ENCODE measurements around the gene FOLR2.

The FOLR2 gene

DNA sequence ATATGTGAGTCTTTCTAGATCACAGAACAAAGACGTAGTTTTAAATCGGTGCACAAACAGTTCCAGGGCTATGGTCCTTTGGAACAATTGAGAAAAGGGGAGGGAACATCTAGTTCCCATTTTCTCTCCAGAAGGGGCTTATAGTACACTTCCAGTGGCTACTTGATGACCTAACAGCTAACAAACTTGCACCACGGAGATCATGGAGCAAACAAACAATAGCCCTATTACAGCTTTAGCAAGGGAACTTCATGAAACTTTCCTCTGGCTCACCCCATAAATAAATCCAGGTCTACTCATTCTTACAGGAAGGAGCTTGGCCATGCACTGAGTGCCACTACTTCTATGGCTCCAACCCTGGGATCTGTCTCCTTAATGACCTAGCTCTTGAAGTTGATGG, 8.3 kb upstream of the FOLR2 start:
- no peak for DNase-seq

GRCh38 chr11:72209101-72209500, 7.5 kb upstream of the FOLR2 start:
- DNase-seq: no peak

- no peak for DNase-seq
These were observed 1.2 kb downstream of the FOLR2 start for GRCh38 chr11:72217841-72218240.

DNA sequence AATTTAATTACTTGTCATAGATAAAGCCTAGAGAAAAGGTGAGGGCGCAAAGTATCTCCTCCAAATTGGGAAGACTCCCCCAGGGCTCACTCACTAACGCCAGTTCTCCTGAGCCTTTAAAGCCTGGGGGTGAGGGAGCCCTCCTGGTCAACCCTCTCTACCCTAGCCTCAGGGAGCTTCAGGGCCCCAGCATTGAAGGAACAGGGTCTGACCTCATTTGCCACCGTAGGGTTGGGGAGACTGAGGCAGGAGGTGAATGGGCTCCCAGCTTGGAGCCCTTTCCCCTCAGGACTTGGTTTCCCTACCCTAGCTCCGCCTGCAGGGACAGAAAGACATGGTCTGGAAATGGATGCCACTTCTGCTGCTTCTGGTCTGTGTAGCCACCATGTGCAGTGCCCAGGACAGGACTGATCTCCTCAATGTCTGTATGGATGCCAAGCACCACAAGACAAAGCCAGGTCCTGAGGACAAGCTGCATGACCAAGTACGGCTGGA, 1.7 kb downstream of the FOLR2 start:
- no peak for DNase-seq

GRCh38 chr11:72220696-72221363, 4.2 kb downstream of the FOLR2 start:
- DNase-seq: no peak

DNA sequence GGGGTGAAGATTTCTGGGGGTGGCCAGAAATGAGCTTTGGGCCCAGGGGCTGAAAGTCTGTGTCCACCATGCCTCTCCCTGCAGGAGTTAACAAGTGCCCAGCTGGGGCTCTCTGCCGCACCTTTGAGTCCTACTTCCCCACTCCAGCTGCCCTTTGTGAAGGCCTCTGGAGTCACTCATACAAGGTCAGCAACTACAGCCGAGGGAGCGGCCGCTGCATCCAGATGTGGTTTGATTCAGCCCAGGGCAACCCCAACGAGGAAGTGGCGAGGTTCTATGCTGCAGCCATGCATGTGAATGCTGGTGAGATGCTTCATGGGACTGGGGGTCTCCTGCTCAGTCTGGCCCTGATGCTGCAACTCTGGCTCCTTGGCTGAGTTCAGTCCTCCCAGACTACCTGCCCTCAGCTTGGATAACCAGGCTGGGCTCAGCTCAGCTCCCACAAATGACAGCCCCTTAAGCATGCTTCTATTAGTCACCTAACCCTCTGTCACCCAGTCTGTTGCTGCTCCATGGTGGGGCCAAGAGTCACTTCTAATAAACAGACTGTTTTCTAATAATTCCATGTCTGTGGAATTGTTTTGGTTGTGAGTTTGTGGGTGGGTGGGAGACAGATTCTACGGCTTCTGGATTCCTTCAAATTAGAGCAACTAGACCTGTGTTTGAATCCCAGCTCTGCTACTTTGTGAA, 4.9 kb downstream of the FOLR2 start:
- peak; percentile 42 for DNase-seq

DNA sequence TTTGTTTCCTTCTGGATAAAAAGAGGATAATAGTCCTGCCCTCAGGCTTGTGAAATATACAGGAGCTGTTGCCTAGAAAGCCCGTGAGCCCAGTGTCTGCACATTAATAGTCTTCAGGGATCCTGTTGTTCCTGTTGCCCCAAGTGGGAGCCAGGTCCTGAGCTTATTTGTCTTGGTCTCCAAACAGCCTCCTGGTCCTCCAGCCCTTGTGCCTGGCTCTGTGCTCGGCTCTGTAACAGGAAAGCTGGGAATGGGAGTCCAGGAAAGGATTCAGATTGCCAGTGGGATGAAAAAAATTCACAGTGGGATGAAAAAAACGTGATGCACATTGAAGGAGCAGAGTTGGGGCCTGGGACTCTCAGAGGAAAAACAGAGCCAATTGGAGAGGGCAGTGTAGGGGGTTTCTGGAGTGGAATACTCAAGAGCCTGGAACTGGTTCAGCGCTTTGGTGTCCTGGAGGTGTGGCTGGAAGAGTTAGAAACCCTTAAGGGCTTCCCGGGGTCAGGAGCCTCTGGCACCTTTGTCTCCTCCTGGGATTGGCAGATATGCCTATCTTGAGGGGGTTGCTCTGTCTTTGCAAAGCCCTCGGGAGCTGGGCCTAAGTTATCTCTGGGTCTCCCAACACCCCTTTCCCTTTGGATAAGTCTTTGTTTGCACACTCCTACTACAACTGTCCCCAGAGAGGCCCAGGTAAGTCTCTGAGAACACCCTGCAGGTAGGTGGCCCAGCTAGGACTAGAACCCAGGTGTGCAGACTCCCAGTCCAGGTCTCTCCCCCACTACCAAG, 5.7 kb downstream of the FOLR2 start:
- peak; percentile 66 for DNase-seq

DNA sequence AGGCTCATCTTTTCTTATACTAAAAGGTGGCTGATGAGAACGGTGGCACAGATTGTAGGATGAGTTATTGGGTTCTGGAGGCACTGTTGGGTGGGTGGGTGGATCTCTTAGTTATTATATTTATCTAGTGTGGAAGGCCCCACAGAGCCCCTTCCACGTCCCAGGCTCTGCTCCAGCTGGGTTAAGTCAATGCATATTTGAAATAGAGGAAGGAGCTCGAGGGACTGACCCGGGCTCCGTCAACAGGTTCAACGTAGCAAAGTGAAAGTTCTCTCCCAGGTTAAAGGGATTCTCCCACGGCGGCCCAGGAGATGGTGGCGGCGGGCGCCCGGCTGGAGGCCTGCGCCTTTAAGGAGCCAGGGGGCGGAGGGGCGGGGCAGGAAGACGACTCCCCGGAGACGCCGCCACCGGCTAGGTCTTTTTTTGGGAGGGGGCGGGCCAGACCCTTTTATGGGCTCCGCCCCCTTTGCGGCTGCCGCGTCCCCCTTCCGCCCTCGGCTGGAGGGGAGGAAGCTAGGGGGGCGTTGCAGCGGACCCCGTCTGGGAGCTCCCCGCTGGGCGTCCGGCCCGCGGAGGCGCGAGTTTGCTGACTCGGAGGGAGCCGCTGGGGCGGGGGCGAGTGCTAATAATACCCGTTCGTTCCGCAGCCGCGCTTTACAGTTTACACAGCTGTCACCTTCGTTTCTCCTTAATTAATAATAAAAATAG, 6.5 kb downstream of the FOLR2 start:
- peak; percentile 97 for DNase-seq

- peak; percentile 96 for DNase-seq
These were observed 7.3 kb downstream of the FOLR2 start for GRCh38 chr11:72223615-72224563.

GRCh38 chr11:72224564-72225410, 8.2 kb downstream of the FOLR2 start, which contains the start of gene INPPL1:
TSS of gene INPPL1 (plus strand) at chr11:72224767. CDS start at chr11:72224985, 218 bp downstream.
- DNase-seq: peak; percentile 82

DNA sequence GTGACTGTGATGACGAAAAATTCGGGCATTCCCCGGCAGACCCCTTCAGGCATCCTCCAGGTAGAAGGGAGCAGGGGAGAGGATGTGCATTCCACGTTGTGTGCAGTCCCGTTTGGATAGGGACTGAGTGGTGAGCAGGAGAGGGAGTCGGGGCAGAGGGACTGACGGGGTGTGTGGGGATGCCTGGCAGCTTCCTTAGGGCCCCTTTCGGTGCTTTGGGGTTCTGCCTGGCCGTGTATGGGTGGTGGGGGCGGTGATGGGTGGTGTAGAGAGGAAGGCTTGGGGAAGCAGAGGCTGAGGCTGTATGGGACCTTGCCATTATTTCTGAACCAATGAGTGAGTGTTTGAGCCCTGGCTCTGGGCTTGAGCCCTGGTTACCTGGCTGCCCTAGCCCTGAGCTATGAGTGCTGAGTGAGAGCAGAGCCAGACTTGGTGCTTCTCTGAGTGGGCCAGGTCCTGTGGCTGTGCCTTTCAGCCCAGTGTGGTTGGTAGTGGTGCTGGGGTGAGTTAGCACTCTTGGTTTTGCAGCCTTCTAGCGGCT, 8.9 kb downstream of the FOLR2 start:
- DNase-seq: peak; percentile 74

DNA sequence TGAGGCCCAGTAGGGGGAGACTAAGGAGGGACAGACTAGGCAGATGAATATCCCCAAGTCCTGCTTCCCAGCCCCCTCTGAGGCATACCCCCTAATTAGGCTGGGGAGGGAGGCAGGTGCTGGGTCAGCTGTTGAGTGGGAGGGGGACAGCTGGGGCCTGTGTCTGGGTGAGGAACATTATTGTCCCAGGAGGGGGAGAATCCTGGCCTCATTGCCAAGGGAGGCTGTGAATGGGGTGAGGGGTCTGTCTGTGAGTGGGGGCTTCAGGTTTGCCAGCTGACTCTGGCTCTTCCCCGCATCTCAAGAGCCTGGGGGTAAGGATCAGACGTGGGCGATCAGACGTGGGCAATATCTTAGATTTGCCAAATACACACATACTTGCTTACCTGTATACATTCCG, 10.1 kb downstream of the FOLR2 start:
- no peak for DNase-seq

GRCh38 chr11:72227316-72228228, 11.0 kb downstream of the FOLR2 start:
- DNase-seq: peak; percentile 95

GRCh38 chr11:72228229-72228843, 11.7 kb downstream of the FOLR2 start:
- DNase-seq: peak; percentile 46

DNA sequence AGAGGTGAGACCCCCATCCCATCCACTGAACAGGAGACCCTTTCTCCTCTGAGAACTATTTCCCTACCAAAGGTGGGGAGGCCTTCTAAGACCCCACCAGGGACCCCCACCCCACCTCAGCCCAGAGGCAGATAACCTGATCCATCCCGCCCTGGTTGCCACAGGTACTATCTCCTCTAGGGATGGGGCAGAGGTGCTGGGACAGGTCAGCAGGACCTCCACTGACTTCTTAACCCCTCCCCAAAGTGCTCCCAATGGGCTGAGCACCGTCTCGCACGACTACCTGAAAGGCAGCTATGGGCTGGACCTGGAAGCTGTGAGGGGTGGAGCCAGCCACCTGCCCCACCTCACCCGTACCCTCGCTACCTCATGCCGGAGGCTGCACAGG, 12.2 kb downstream of the FOLR2 start:
- no peak for DNase-seq

- DNase-seq: no peak
These were observed 12.8 kb downstream of the FOLR2 start for GRCh38 chr11:72229336-72229924.

DNA sequence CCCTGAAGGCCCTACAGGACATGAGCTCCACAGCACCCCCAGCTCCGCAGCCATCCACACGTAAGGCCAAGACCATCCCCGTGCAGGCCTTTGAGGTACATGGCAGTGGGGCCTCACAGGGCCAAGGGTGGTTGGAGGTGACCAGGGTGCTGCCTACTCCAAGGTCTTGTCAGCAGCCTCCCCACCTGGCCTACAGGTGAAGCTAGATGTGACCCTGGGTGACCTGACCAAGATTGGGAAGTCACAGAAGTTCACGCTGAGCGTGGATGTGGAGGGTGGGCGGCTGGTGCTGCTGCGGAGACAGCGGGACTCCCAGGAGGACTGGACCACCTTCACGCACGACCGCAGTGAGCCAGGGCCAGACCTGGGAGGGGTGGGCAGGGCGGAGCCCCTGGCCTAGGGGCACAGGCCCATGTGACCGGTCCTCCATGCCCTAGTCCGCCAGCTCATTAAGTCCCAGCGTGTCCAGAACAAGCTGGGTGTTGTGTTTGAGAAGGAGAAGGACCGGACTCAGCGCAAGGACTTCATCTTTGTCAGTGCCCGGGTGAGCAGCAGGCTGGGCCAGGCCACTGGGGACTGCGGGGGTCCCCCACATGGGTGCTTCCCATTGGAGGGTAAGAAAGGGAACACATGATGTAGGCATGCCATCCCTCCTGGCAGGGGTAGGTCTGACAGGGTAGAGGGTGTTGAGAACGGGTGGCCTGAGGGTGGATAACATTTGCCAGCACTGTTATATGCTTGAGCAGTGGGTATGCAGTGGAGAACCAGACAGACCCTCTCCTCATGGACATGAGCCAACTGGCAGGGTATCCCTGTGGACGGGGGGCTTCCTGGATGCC, 13.6 kb downstream of the FOLR2 start:
- DNase-seq: no peak

Data from DMS53 (cell line).